ENCODE measurements around the gene SH2D3C.
A peak's percentile ranks its signal among the peaks of the same experiment; 100 is the strongest.

Gene SH2D3C

GRCh38 chr9:127744398-127745110 lies 33.9 kb downstream of the SH2D3C start:
- no peak overlapping the region for H4K8ac ChIP-seq (ENCODE audit: low read depth, low read length)
- no peak overlapping the region for H2BK5ac ChIP-seq (ENCODE audit: low read length)
- H3K4me1 ChIP-seq (ENCODE audit: control insufficient read depth, low read depth, low read length): no peaks in the 10 kb centered on the region
- no peak overlapping the region for H3K27ac ChIP-seq (ENCODE audit: low read depth, low read length)
- no peak overlapping the region for H2AK5ac ChIP-seq (ENCODE audit: low read length)
- H3K4me2 ChIP-seq (ENCODE audit: low read length): no peak overlapping the region
- H3K79me1 ChIP-seq (ENCODE audit: low read length): no peaks in the 10 kb centered on the region
- H3K9ac ChIP-seq (ENCODE audit: low read length): no peak overlapping the region
- no peak overlapping the region for H3K56ac ChIP-seq (ENCODE audit: low read length)
- WGBS (ENCODE audit: extremely low coverage, insufficient coverage, low lambda C conversion rate): no CpG with 5 or more reads among the region's 19 CpGs
- no peak overlapping the region for H3K4ac ChIP-seq (ENCODE audit: low read depth, low read length)
- no peak overlapping the region for H3K23ac ChIP-seq (ENCODE audit: low read length)
- H3K4me3 ChIP-seq (ENCODE audit: low read length): no peak overlapping the region
- no peaks in the 10 kb centered on the region for H3K27me3 ChIP-seq (ENCODE audit: insufficient read depth, low read length, poor library complexity)
- H2BK120ac ChIP-seq (ENCODE audit: low read depth, low read length): no peak overlapping the region
- no peaks in the 10 kb centered on the region for H3K79me2 ChIP-seq (ENCODE audit: control insufficient read depth, insufficient read depth, low read length)
- no peak for DNase-seq
- H4K5ac ChIP-seq (ENCODE audit: low read length): no peak overlapping the region
- H3K36me3 ChIP-seq (ENCODE audit: control insufficient read depth, insufficient read depth, low read length): no peaks in the 10 kb centered on the region
- H3K18ac ChIP-seq (ENCODE audit: low read length): no peak overlapping the region
- H2BK15ac ChIP-seq (replicated peaks; ENCODE audit: low read depth): no peak overlapping the region

GRCh38 chr9:127742435-127743088 lies 35.9 kb downstream of the SH2D3C start:
- no peak overlapping the region for H3K27ac ChIP-seq (ENCODE audit: low read depth, low read length)
- no peak overlapping the region for H2BK5ac ChIP-seq (ENCODE audit: low read length)
- WGBS (ENCODE audit: extremely low coverage, insufficient coverage, low lambda C conversion rate): no CpG with 5 or more reads among the region's 33 CpGs

GRCh38 chr9:127741831-127742434 lies 36.5 kb downstream of the SH2D3C start:
- H3K27ac ChIP-seq (ENCODE audit: low read depth, low read length): no peak overlapping the region
- H3K56ac ChIP-seq (ENCODE audit: low read length): peak overlapping the region; percentile 79
- H3K4me3 ChIP-seq (ENCODE audit: low read length): no peak overlapping the region
- H4K8ac ChIP-seq (ENCODE audit: low read depth, low read length): no peak overlapping the region
- peak overlapping the region; percentile 89 for H3K4me2 ChIP-seq (ENCODE audit: low read length)
- H3K4me1 ChIP-seq (ENCODE audit: control insufficient read depth, low read depth, low read length): no peaks in the 10 kb centered on the region
- no peak overlapping the region for H3K18ac ChIP-seq (ENCODE audit: low read length)
- H3K36me3 ChIP-seq (ENCODE audit: control insufficient read depth, insufficient read depth, low read length): no peaks in the 10 kb centered on the region
- no peak overlapping the region for H4K5ac ChIP-seq (ENCODE audit: low read length)
- no peaks in the 10 kb centered on the region for H3K79me1 ChIP-seq (ENCODE audit: low read length)
- H2BK15ac ChIP-seq (replicated peaks; ENCODE audit: low read depth): no peak overlapping the region
- H3K23ac ChIP-seq (ENCODE audit: low read length): no peak overlapping the region
- H3K9ac ChIP-seq (ENCODE audit: low read length): peak overlapping the region; percentile 54
- no peaks in the 10 kb centered on the region for H3K79me2 ChIP-seq (ENCODE audit: control insufficient read depth, insufficient read depth, low read length)
- H2AK5ac ChIP-seq (ENCODE audit: low read length): no peak overlapping the region
- no peak overlapping the region for H3K4ac ChIP-seq (ENCODE audit: low read depth, low read length)
- WGBS (ENCODE audit: extremely low coverage, insufficient coverage, low lambda C conversion rate): no CpG with 5 or more reads among the region's 38 CpGs
- H2BK5ac ChIP-seq (ENCODE audit: low read length): no peak overlapping the region
- DNase-seq: peak; percentile 96
- no peaks in the 10 kb centered on the region for H3K27me3 ChIP-seq (ENCODE audit: insufficient read depth, low read length, poor library complexity)
- H2BK120ac ChIP-seq (ENCODE audit: low read depth, low read length): no peak overlapping the region

More at GRCh38 chr9:127742435-127743088, 35.9 kb downstream of the SH2D3C start:
- Histone ChIP-seq H3K18ac (ENCODE audit: low read length) (no peak overlapping the region), H3K4me1 (ENCODE audit: control insufficient read depth, low read depth, low read length) (no peaks in the 10 kb centered on the region), H4K5ac (ENCODE audit: low read length) (no peak overlapping the region), H3K4ac (ENCODE audit: low read depth, low read length) (no peak overlapping the region), H3K9ac (ENCODE audit: low read length) (no peak overlapping the region), H3K79me2 (ENCODE audit: control insufficient read depth, insufficient read depth, low read length) (no peaks in the 10 kb centered on the region), H4K8ac (ENCODE audit: low read depth, low read length) (no peak overlapping the region), H2BK120ac (ENCODE audit: low read depth, low read length) (no peak overlapping the region), H3K23ac (ENCODE audit: low read length) (no peak overlapping the region), H3K56ac (ENCODE audit: low read length) (no peak overlapping the region), H2BK15ac (replicated peaks; ENCODE audit: low read depth) (no peak overlapping the region), H3K79me1 (ENCODE audit: low read length) (no peaks in the 10 kb centered on the region), H3K36me3 (ENCODE audit: control insufficient read depth, insufficient read depth, low read length) (no peaks in the 10 kb centered on the region), H3K4me3 (ENCODE audit: low read length) (peak overlapping the region; percentile 25), H3K27me3 (ENCODE audit: insufficient read depth, low read length, poor library complexity) (no peaks in the 10 kb centered on the region), H3K4me2 (ENCODE audit: low read length) (peak overlapping the region; percentile 79), H2AK5ac (ENCODE audit: low read length) (no peak overlapping the region)
- DNase-seq: peak; percentile 98

GRCh38 chr9:127739614-127740330 lies 38.7 kb downstream of the SH2D3C start:
- Histone ChIP-seq H3K4me1 (ENCODE audit: control insufficient read depth, low read depth, low read length) (no peaks in the 10 kb centered on the region), H3K23ac (ENCODE audit: low read length) (no peak overlapping the region), H3K56ac (ENCODE audit: low read length) (no peak overlapping the region), H4K8ac (ENCODE audit: low read depth, low read length) (no peak overlapping the region), H4K5ac (ENCODE audit: low read length) (no peak overlapping the region), H2BK5ac (ENCODE audit: low read length) (no peak overlapping the region), H3K27ac (ENCODE audit: low read depth, low read length) (no peak overlapping the region), H2BK15ac (replicated peaks; ENCODE audit: low read depth) (no peak overlapping the region), H3K36me3 (ENCODE audit: control insufficient read depth, insufficient read depth, low read length) (no peaks in the 10 kb centered on the region), H3K4ac (ENCODE audit: low read depth, low read length) (no peak overlapping the region), H2BK120ac (ENCODE audit: low read depth, low read length) (no peak overlapping the region), H2AK5ac (ENCODE audit: low read length) (no peak overlapping the region), H3K4me3 (ENCODE audit: low read length) (no peak overlapping the region), H3K4me2 (ENCODE audit: low read length) (no peak overlapping the region), H3K79me1 (ENCODE audit: low read length) (no peaks in the 10 kb centered on the region), H3K18ac (ENCODE audit: low read length) (no peak overlapping the region), H3K27me3 (ENCODE audit: insufficient read depth, low read length, poor library complexity) (no peaks in the 10 kb centered on the region), H3K9ac (ENCODE audit: low read length) (no peak overlapping the region), H3K79me2 (ENCODE audit: control insufficient read depth, insufficient read depth, low read length) (no peaks in the 10 kb centered on the region)
- WGBS (ENCODE audit: extremely low coverage, insufficient coverage, low lambda C conversion rate): no CpG with 5 or more reads among the region's 19 CpGs
- no peak for DNase-seq

GRCh38 chr9:127738666-127739065 lies 39.8 kb downstream of the SH2D3C start:
- Histone ChIP-seq H3K56ac (ENCODE audit: low read length) (no peak overlapping the region), H3K79me2 (ENCODE audit: control insufficient read depth, insufficient read depth, low read length) (no peaks in the 10 kb centered on the region), H3K4me3 (ENCODE audit: low read length) (no peak overlapping the region), H3K4ac (ENCODE audit: low read depth, low read length) (no peak overlapping the region), H3K9ac (ENCODE audit: low read length) (no peak overlapping the region), H4K8ac (ENCODE audit: low read depth, low read length) (no peak overlapping the region), H2BK15ac (replicated peaks; ENCODE audit: low read depth) (no peak overlapping the region), H3K18ac (ENCODE audit: low read length) (no peak overlapping the region), H4K5ac (ENCODE audit: low read length) (no peak overlapping the region), H3K4me1 (ENCODE audit: control insufficient read depth, low read depth, low read length) (no peaks in the 10 kb centered on the region), H3K36me3 (ENCODE audit: control insufficient read depth, insufficient read depth, low read length) (no peaks in the 10 kb centered on the region), H3K79me1 (ENCODE audit: low read length) (no peaks in the 10 kb centered on the region), H3K27ac (ENCODE audit: low read depth, low read length) (no peak overlapping the region), H3K27me3 (ENCODE audit: insufficient read depth, low read length, poor library complexity) (no peaks in the 10 kb centered on the region), H3K23ac (ENCODE audit: low read length) (no peak overlapping the region), H2AK5ac (ENCODE audit: low read length) (no peak overlapping the region), H3K4me2 (ENCODE audit: low read length) (no peak overlapping the region), H2BK120ac (ENCODE audit: low read depth, low read length) (no peak overlapping the region), H2BK5ac (ENCODE audit: low read length) (no peak overlapping the region)
- DNase-seq: no peak
- WGBS (ENCODE audit: extremely low coverage, insufficient coverage, low lambda C conversion rate): no CpG with 5 or more reads among the region's 13 CpGs

Data from mesendoderm (in vitro differentiated cells).